Spleen (tissue), 7 donors: Measurements from ENCODE around the gene LNPEP.

Experiments
- CTCF ChIP-seq, 11 experiments: fragments of 200-600 bp in 7 of 11; fragments of 450-650 bp in 4 of 11; sonication (generic) in 4 of 11; IDR thresholded peaks in 8 of 11; conservative IDR thresholded peaks in 3 of 11; 1 replicate in 7 of 11; 2 replicates in 4 of 11; pipeline versions ENCODE4 v1.4.0 to v1.8.0; 2016 to 2021; ENCODE audit warnings: antibody characterized with exemption in 11 of 11, inconsistent platforms in 4 of 11, mild to moderate bottlenecking in 1 of 11
- POLR2A ChIP-seq, 3 donors: fragments of 450-650 bp; IDR thresholded peaks; one replicate each; pipeline ENCODE4 v1.5.1; 2017; ENCODE audit warnings: antibody characterized with exemption in 3 of 3, mild to moderate bottlenecking in 1 of 3
- POLR2AphosphoS5 ChIP-seq, 3 donors: sonication (generic); formaldehyde crosslinking; IDR thresholded peaks; one replicate each; pipeline ENCODE4 v1.5.1; 2017; ENCODE audit warnings: antibody characterized with exemption in 3 of 3
- donor health status: DM: no; HTN: no; CAD: no; lungs with moderate emphysema.
- donor health status: DM: no; HTN: no; CAD: no.
- donor health status: DM: no; HTN: no; CAD: no.

- TF ChIP-seq CTCF (IDR thresholded peaks at IDR 0.05 in 8 of 11, conservative IDR thresholded peaks at IDR 0.05 in 3 of 11) = no peak
- no peak for TF ChIP-seq POLR2A (IDR thresholded peaks at IDR 0.05)
- TF ChIP-seq POLR2AphosphoS5 (IDR thresholded peaks at IDR 0.05) = no peak
Measured at GRCh38 chr5:96905864-96906263, 30.0 kb upstream of the LNPEP start.
